Keratinocyte (primary cell): ENCODE results near the gene GOLGA8A. TPM values are rescaled to one million over a fixed set of nuclear protein-coding genes. Genes with fewer than 3 reads are reported as not detected.
"Not testable (repeated sequence)": the region's sequence is repeated elsewhere in the genome, so short reads cannot be mapped to it uniquely, and the experiment has no call there.

Experiments used
- DNase-seq: peaks from one replicate; pipeline ENCODE4 v3.0.0-alpha.2; 2011; ENCODE audit warnings: low read depth, missing footprints, low spot score
- FAIRE-seq: peaks from 2 replicates; lab custom pipeline; 2011; peaks lifted over from hg19 to GRCh38; lab: Jason Lieb, UNC
- H2AFZ ChIP-seq: 2 replicates; pipeline ENCODE4 v1.6.0; 2012; ENCODE audit warnings: low read length, control low read depth, inconsistent platforms; ENCODE audit not compliant: control insufficient read depth
- H3K27ac ChIP-seq: 2 replicates; pipeline ENCODE4 v1.5.1; 2011; ENCODE audit warnings: low read length; ENCODE audit not compliant: control insufficient read depth, insufficient read depth
- H3K27me3 ChIP-seq: 3 replicates; pipeline ENCODE4 v1.6.0; 2011; ENCODE audit warnings: low read length; ENCODE audit not compliant: control insufficient read depth, insufficient read depth; ENCODE audit errors: extremely low read depth
- H3K36me3 ChIP-seq, 2 experiments: 2 replicates in 1 of 2; 3 replicates in 1 of 2; pipeline ENCODE4 v1.5.1; 2011; ENCODE audit warnings: low read length in 2 of 2, mild to moderate bottlenecking in 1 of 2; ENCODE audit not compliant: control insufficient read depth in 2 of 2, insufficient read depth in 2 of 2; ENCODE audit errors: extremely low read depth in 1 of 2
- H3K4me1 ChIP-seq: 3 replicates; pipeline ENCODE4 v1.5.1; 2011; ENCODE audit warnings: low read length; ENCODE audit not compliant: control insufficient read depth, insufficient read depth; ENCODE audit errors: extremely low read depth
- H3K4me2 ChIP-seq: 3 replicates; pipeline ENCODE4 v1.6.0; 2011; ENCODE audit warnings: low read depth, low read length; ENCODE audit not compliant: control insufficient read depth, insufficient read depth; ENCODE audit errors: extremely low read depth
- H3K4me3 ChIP-seq, 3 experiments: fragments of 200-600 bp in 1 of 3; sonication (generic) in 1 of 3; 2 replicates in 2 of 3; 3 replicates in 1 of 3; pipeline ENCODE4 v1.5.1; 2011 to 2016; ENCODE audit warnings: low read length in 3 of 3, mild to moderate bottlenecking in 3 of 3, control low read depth in 2 of 3, inconsistent platforms in 1 of 3, low read depth in 1 of 3, mixed read lengths in 1 of 3, mixed run types in 1 of 3, moderate library complexity in 1 of 3; ENCODE audit not compliant: control insufficient read depth in 2 of 3, insufficient read depth in 2 of 3; ENCODE audit errors: extremely low read depth in 1 of 3
- H3K79me2 ChIP-seq: 2 replicates; pipeline ENCODE4 v1.6.0; 2012; ENCODE audit warnings: low read length; ENCODE audit not compliant: control insufficient read depth, insufficient read depth
- H3K9ac ChIP-seq: 3 replicates; pipeline ENCODE4 v1.6.0; 2011; ENCODE audit warnings: low read length; ENCODE audit not compliant: control insufficient read depth, insufficient read depth; ENCODE audit errors: extremely low read depth
- H3K9me1 ChIP-seq: 3 replicates; pipeline ENCODE4 v1.6.0; 2011; ENCODE audit warnings: low read length; ENCODE audit not compliant: control insufficient read depth, insufficient read depth; ENCODE audit errors: extremely low read depth
- H3K9me3 ChIP-seq: 2 replicates; pipeline ENCODE4 v1.5.1; 2012; ENCODE audit warnings: low read depth, low read length; ENCODE audit not compliant: control insufficient read depth
- H4K20me1 ChIP-seq: 3 replicates; pipeline ENCODE4 v1.6.0; 2011; ENCODE audit warnings: low read length; ENCODE audit not compliant: control insufficient read depth, insufficient read depth; ENCODE audit errors: extremely low read depth
- dilution Hi-C: fragments of 300-500 bp; cut with MboI; formaldehyde crosslinking; loops from one replicate; pipeline ENCODE4 v1.7.0; 2020; ENCODE audit warnings: low sequenced_read_pairs; ENCODE audit not compliant: extremely low pct_ligation_motif_present
- polyA plus RNA-seq, 5 experiments: library from polyadenylated mRNA; depleted of rRNA in 3 of 5; stranded (reverse) in 3 of 5; stranded (forward) in 1 of 5; unstranded in 1 of 5; fragments of >200 nt; gene quantifications; 1 replicate in 1 of 5; 2 replicates in 3 of 5; 3 replicates in 1 of 5; pipeline versions ENCODE4 v1.2.1 to v1.2.3, GENCODE V29; 2011 to 2012; ENCODE audit warnings: missing spikeins in 2 of 5, low read depth in 1 of 5, low replicate concordance in 1 of 5

Gene GOLGA8A
- polyA plus RNA-seq, 1 donor (not counting 4 experiments of a cell fraction or from before 2014, with no cell fraction given), result 54.9 TPM

- H4K20me1 ChIP-seq, H2AFZ ChIP-seq, FAIRE-seq, H3K27ac ChIP-seq, H3K4me2 ChIP-seq, H3K36me3 ChIP-seq, H3K4me1 ChIP-seq, DNase-seq, H3K4me3 ChIP-seq, H3K9me1 ChIP-seq, H3K9me3 ChIP-seq, H3K9ac ChIP-seq, dilution Hi-C loops, H3K27me3 ChIP-seq: not testable (repeated sequence)
- peaks cover 20% of the 10 kb centered on the region for H3K79me2 ChIP-seq
These were observed 7.0 kb downstream of the GOLGA8A start for GRCh38 chr15:34430642-34431041.

- DNase-seq, H3K27me3 ChIP-seq, H3K36me3 ChIP-seq, H3K79me2 ChIP-seq, H3K9me1 ChIP-seq, H3K27ac ChIP-seq, H3K4me2 ChIP-seq, H2AFZ ChIP-seq, H3K4me1 ChIP-seq, dilution Hi-C loops, FAIRE-seq, H3K4me3 ChIP-seq, H3K9ac ChIP-seq, H4K20me1 ChIP-seq, H3K9me3 ChIP-seq: not testable (repeated sequence)
These were observed 14.1 kb downstream of the GOLGA8A start for GRCh38 chr15:34423425-34424090.

GRCh38 chr15:34420953-34421352, 16.7 kb downstream of the GOLGA8A start:
- dilution Hi-C loops, H3K9ac ChIP-seq, H3K27me3 ChIP-seq, H3K4me2 ChIP-seq, H3K9me3 ChIP-seq, H2AFZ ChIP-seq, DNase-seq, H3K4me3 ChIP-seq, H3K79me2 ChIP-seq, H3K9me1 ChIP-seq, H3K27ac ChIP-seq, H4K20me1 ChIP-seq, H3K4me1 ChIP-seq, FAIRE-seq, H3K36me3 ChIP-seq: not testable (repeated sequence)

- H3K9me3 ChIP-seq, H3K4me3 ChIP-seq, dilution Hi-C loops, H2AFZ ChIP-seq, H3K36me3 ChIP-seq, H3K4me2 ChIP-seq, H4K20me1 ChIP-seq, H3K4me1 ChIP-seq, H3K9ac ChIP-seq, H3K79me2 ChIP-seq, H3K27ac ChIP-seq, H3K9me1 ChIP-seq, FAIRE-seq, H3K27me3 ChIP-seq, DNase-seq: not testable (repeated sequence)
These were observed 19.2 kb downstream of the GOLGA8A start for GRCh38 chr15:34418435-34418834.

GRCh38 chr15:34409511-34409910, 28.1 kb downstream of the GOLGA8A start:
- H2AFZ ChIP-seq, H3K79me2 ChIP-seq, H4K20me1 ChIP-seq, DNase-seq, H3K4me1 ChIP-seq, H3K9me1 ChIP-seq, H3K9me3 ChIP-seq, H3K27me3 ChIP-seq, dilution Hi-C loops, FAIRE-seq, H3K9ac ChIP-seq, H3K27ac ChIP-seq, H3K4me3 ChIP-seq, H3K36me3 ChIP-seq, H3K4me2 ChIP-seq: not testable (repeated sequence)
